Stimulated activated CD8-positive, alpha-beta memory T cell treated with anti-CD3 and anti-CD28 coated beads, Interleukin-12 subunit alpha, Interleukin-12 subunit beta, amount 100 ng/mL, for 24 hours (primary cell): ENCODE data around the gene SPRY1.

ENCODE experiments used
- DNase-seq: peaks from one replicate; pipeline ENCODE4 v3.0.0-alpha.2; 2020; ENCODE audit errors: extremely low read depth

The SPRY1 gene

GRCh38 chr4:123411514-123411913 lies 14.9 kb downstream of the SPRY1 start:
- DNase-seq = no peak

- DNase-seq = no peak
Observed at GRCh38 chr4:123412091-123412505, 15.5 kb downstream of the SPRY1 start.

GRCh38 chr4:123412700-123413512 lies 16.3 kb downstream of the SPRY1 start:
- DNase-seq = no peak

GRCh38 chr4:123415576-123415975 lies 19.0 kb downstream of the SPRY1 start:
- no peak for DNase-seq

- no peak for DNase-seq
Observed at GRCh38 chr4:123415977-123416376, 19.4 kb downstream of the SPRY1 start.

- no peak for DNase-seq
Observed at GRCh38 chr4:123417813-123418212, 21.2 kb downstream of the SPRY1 start.

GRCh38 chr4:123418351-123418931 lies 21.8 kb downstream of the SPRY1 start:
- DNase-seq = no peak

- DNase-seq = no peak
Observed at GRCh38 chr4:123419885-123420755, 23.5 kb downstream of the SPRY1 start.

GRCh38 chr4:123421227-123421936 lies 24.8 kb downstream of the SPRY1 start:
- DNase-seq = no peak

GRCh38 chr4:123421937-123422781 lies 25.6 kb downstream of the SPRY1 start:
- no peak for DNase-seq

GRCh38 chr4:123423819-123424218 lies 27.2 kb downstream of the SPRY1 start:
- DNase-seq = no peak

GRCh38 chr4:123427951-123428350 lies 31.4 kb downstream of the SPRY1 start:
- no peak for DNase-seq

GRCh38 chr4:123430031-123430430 lies 33.4 kb downstream of the SPRY1 start:
- no peak for DNase-seq

GRCh38 chr4:123430501-123430900 lies 33.9 kb downstream of the SPRY1 start:
- no peak for DNase-seq

- no peak for DNase-seq
Observed at GRCh38 chr4:123433573-123433972, 37.0 kb downstream of the SPRY1 start.

GRCh38 chr4:123433976-123434375 lies 37.4 kb downstream of the SPRY1 start:
- no peak for DNase-seq

- DNase-seq = no peak
Observed at GRCh38 chr4:123435246-123436113, 38.9 kb downstream of the SPRY1 start.

GRCh38 chr4:123438031-123438430 lies 41.4 kb downstream of the SPRY1 start:
- no peak for DNase-seq

- DNase-seq = no peak
Observed at GRCh38 chr4:123443401-123444289, 47.0 kb downstream of the SPRY1 start.
